Gastrocnemius medialis (tissue), 4 donors: ENCODE measurements around the gene GNMT.

Experiments
- CTCF ChIP-seq, 5 experiments: fragments of 450-650 bp in 3 of 5; fragments of 200-600 bp in 2 of 5; sonication (generic) in 2 of 5; IDR thresholded peaks in 4 of 5; conservative IDR thresholded peaks in 1 of 5; 1 replicate in 4 of 5; 2 replicates in 1 of 5; pipeline ENCODE4 v1.5.1; 2016 to 2019; ENCODE audit warnings: antibody characterized with exemption in 5 of 5, mild to moderate bottlenecking in 3 of 5, moderate library complexity in 3 of 5
- POLR2A ChIP-seq, 2 donors: fragments of 450-650 bp; IDR thresholded peaks; one replicate each; pipeline ENCODE4 v1.6.1; 2017; ENCODE audit warnings: antibody characterized with exemption in 2 of 2, mild to moderate bottlenecking in 2 of 2, moderate library complexity in 2 of 2

GRCh38 chr6:42938428-42938796 is 22.1 kb upstream of the GNMT start:
- no peak for TF ChIP-seq CTCF (IDR thresholded peaks at IDR 0.05 in 4 of 5, conservative IDR thresholded peaks at IDR 0.05 in 1 of 5)
- TF ChIP-seq POLR2A (IDR thresholded peaks at IDR 0.05): no peak
